HG03575 (cell line): ENCODE results near the gene APBB2.
"Not testable (repeated sequence)": the region's sequence is repeated elsewhere in the genome, so short reads cannot be mapped to it uniquely, and the experiment has no call there.

Experiments
- ATAC-seq: cut with Tn5 transposase; IDR thresholded peaks from one replicate; pipeline ENCODE4 v1.9.1; 2021; ENCODE audit not compliant: unreplicated experiment, insufficient number of reproducible peaks, low FRiP score; ENCODE audit errors: extremely low read depth

APBB2 gene

GRCh38 chr4:41012293-41012692 is 202.0 kb downstream of the APBB2 start:
- ATAC-seq: no peak

- no peak for ATAC-seq
These were observed 204.9 kb downstream of the APBB2 start for GRCh38 chr4:41009411-41009810.

GRCh38 chr4:41006141-41006540 is 208.2 kb downstream of the APBB2 start:
- ATAC-seq: no peak

- no peak for ATAC-seq
These were observed 212.0 kb downstream of the APBB2 start for GRCh38 chr4:41002309-41002708.

GRCh38 chr4:41000356-41000755 is 214.0 kb downstream of the APBB2 start:
- no peak for ATAC-seq

- no peak for ATAC-seq
These were observed 215.5 kb downstream of the APBB2 start for GRCh38 chr4:40998675-40999358.

GRCh38 chr4:40995850-40996249 is 218.5 kb downstream of the APBB2 start:
- ATAC-seq: no peak

- ATAC-seq: not testable (repeated sequence)
These were observed 220.0 kb downstream of the APBB2 start for GRCh38 chr4:40994321-40994720.

- ATAC-seq: not testable (repeated sequence)
These were observed 221.0 kb downstream of the APBB2 start for GRCh38 chr4:40993296-40993693.

GRCh38 chr4:40992472-40993295 is 221.7 kb downstream of the APBB2 start:
- peak; percentile 39 for ATAC-seq

- ATAC-seq: peak; percentile 61
These were observed 222.4 kb downstream of the APBB2 start for GRCh38 chr4:40991908-40992307.

GRCh38 chr4:40990899-40991265 is 223.5 kb downstream of the APBB2 start:
- ATAC-seq: no peak

- no peak for ATAC-seq
These were observed 224.0 kb downstream of the APBB2 start for GRCh38 chr4:40990236-40990898.

- ATAC-seq: no peak
These were observed 227.2 kb downstream of the APBB2 start for GRCh38 chr4:40987151-40987550.

- ATAC-seq: no peak
These were observed 228.0 kb downstream of the APBB2 start for GRCh38 chr4:40986375-40986774.

GRCh38 chr4:40984051-40984450 is 230.3 kb downstream of the APBB2 start:
- no peak for ATAC-seq

- ATAC-seq: no peak
These were observed 233.9 kb downstream of the APBB2 start for GRCh38 chr4:40980318-40980883.

- no peak for ATAC-seq
These were observed 235.8 kb downstream of the APBB2 start for GRCh38 chr4:40978548-40978947.

GRCh38 chr4:40976343-40976742 is 238.0 kb downstream of the APBB2 start:
- ATAC-seq: no peak

- no peak for ATAC-seq
These were observed 241.6 kb downstream of the APBB2 start for GRCh38 chr4:40972722-40973121.
